Measurements from ENCODE around the gene DNASE1.

Gene DNASE1

GRCh38 chr16:3640632-3641501 lies 13.6 kb upstream of the DNASE1 start:
- CTCF ChIA-PET: interaction anchor here (0.6 to 1.1 kb wide), 2 partner anchors 14 to 55 kb away, joined by 3 to 4 read pairs; no protein-coding TSS in a partner anchor
- POLR2A ChIA-PET (ENCODE audit: low non-redundant PET): no interaction called here
- DNase-seq (ENCODE audit: low spot score): no peak
- no peak overlapping the region for H3K27ac ChIP-seq
- TF ChIP-seq, protein P1, sequence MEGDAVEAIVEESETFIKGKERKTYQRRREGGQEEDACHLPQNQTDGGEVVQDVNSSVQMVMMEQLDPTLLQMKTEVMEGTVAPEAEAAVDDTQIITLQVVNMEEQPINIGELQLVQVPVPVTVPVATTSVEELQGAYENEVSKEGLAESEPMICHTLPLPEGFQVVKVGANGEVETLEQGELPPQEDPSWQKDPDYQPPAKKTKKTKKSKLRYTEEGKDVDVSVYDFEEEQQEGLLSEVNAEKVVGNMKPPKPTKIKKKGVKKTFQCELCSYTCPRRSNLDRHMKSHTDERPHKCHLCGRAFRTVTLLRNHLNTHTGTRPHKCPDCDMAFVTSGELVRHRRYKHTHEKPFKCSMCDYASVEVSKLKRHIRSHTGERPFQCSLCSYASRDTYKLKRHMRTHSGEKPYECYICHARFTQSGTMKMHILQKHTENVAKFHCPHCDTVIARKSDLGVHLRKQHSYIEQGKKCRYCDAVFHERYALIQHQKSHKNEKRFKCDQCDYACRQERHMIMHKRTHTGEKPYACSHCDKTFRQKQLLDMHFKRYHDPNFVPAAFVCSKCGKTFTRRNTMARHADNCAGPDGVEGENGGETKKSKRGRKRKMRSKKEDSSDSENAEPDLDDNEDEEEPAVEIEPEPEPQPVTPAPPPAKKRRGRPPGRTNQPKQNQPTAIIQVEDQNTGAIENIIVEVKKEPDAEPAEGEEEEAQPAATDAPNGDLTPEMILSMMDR (conservative IDR thresholded peaks at IDR 0.05; ENCODE audit: low read depth): no peak

DNA sequence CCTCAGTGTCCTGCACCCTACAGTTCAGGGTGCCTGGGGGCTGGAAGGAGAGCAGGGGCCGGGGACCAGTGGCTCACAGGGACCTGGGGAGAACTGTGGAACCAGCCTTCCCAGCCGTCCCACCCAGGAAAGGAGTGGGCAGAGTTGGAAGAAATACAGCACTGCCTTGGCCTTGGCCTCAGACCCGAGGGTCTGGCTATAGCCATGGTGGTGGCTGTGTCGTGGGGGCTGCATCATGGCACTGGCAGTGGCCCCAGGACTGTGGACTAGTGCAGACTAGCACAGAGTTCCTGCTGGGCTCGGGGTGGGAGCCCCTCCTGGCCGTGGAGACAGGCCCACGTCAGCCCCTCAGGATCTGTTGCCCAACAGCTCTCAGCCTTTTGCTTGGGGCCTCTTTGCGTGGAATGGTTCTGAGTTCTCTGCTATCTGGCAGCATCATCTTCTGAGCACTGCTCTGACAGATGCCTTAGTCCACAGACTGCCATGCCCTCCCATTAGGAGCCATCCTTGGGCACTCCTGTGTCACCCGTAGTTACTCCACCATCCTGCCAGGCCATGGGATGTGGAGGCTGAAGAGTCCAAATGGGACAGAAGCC lies 12.6 kb upstream of the DNASE1 start:
- CTCF ChIA-PET: interaction anchor here (0.6 kb wide), 1 partner anchor 13 kb away, joined by 3 read pairs; no protein-coding TSS in a partner anchor
- H3K27ac ChIP-seq: no peak overlapping the region
- TF ChIP-seq, protein P1 (conservative IDR thresholded peaks at IDR 0.05; ENCODE audit: low read depth): no peak
- DNase-seq (ENCODE audit: low spot score): no peak
- POLR2A ChIA-PET (ENCODE audit: low non-redundant PET): no interaction called here

DNA sequence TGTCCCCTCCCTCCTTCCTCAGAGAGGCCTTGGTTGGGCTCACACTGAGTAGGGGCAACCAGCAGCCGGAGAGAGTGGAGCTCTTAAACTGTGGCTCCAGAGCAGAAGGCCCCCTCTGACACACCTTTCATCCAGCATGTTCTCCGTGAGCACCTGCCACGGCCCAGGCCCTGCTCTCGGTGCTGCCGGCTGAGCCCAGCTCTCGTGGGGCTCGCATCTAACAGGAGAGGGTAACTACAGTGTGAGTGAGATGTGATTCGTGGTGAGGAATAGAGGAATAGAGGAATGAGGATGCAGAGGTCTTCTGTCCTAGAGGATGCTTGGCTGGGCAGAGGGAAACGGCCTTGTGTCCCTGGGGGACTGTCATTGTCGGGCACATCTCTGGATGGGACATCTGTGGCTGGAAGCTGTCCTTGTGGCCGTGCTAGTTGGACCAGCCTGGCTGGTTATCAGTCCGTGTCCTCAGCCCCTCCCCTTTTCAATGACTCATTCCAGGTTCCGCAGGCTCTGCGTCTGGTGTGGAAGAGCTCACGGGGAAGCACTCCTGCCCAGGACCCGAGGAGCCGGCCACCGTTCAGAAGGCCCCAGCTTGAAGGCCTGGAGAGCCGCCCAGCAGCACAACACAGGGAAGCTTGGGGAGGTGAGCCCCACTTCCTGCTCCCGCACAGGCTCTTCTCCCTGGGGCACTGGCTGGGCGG lies 11.9 kb upstream of the DNASE1 start:
- TF ChIP-seq, protein P1 (conservative IDR thresholded peaks at IDR 0.05; ENCODE audit: low read depth): no peak
- DNase-seq (ENCODE audit: low spot score): peak; percentile 75
- H3K27ac ChIP-seq: peak overlapping the region; percentile 18
- ChIA-PET POLR2A (ENCODE audit: low non-redundant PET) (no interaction called here), CTCF (interaction anchor here (0.6 kb wide), 1 partner anchor 13 kb away, joined by 3 read pairs; no protein-coding TSS in a partner anchor)

DNA sequence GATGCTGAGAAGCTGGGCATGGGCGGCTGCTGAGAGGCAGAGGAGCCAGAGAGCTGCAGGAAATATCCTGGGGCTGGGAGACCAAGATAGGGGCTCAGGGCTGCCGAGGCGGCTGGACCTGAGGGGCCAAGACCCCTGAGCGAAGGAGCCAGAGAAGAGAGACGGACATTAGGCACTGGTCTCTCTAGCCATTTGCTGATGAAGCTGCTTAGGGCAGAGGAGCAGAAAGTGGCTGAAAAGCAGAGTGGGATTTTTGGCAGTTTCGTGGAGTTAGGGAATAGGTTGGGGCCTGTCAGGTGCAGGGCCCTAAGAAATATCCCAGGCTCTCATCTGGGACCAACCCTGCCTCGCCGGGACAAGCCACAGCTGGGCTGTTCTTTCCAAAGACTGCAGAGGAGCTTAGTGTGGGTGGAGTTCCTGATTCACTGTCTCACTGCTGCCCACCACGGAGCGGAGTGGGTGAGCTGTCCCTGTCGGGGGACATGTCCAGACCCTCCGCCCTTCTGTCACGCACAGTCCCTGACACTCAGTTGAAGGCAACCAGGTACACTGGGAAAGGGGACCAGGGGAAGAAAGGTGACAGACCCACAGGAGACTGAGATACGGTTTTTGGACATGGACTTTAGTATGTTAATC lies 11.3 kb upstream of the DNASE1 start:
- H3K27ac ChIP-seq: peak overlapping the region; percentile 18
- POLR2A ChIA-PET (ENCODE audit: low non-redundant PET): no interaction called here
- DNase-seq (ENCODE audit: low spot score): no peak
- CTCF ChIA-PET: no interaction called here
- TF ChIP-seq, protein P1 (conservative IDR thresholded peaks at IDR 0.05; ENCODE audit: low read depth): no peak

- CTCF ChIA-PET: no interaction called here
- DNase-seq (ENCODE audit: low spot score): no peak
- POLR2A ChIA-PET (ENCODE audit: low non-redundant PET): interaction anchor here (0.6 kb wide), 1 partner anchor 12 kb away, joined by 6 read pairs; no protein-coding TSS in a partner anchor
- no peak overlapping the region for H3K27ac ChIP-seq
- TF ChIP-seq, protein P1 (conservative IDR thresholded peaks at IDR 0.05; ENCODE audit: low read depth): no peak
These were observed 9.4 kb upstream of the DNASE1 start for GRCh38 chr16:3645108-3645503.
